ENCODE results near the gene SNX4.

The SNX4 gene

GRCh38 chr3:125402639-125403038 lies 117.4 kb downstream of the SNX4 start:
- no peak for DNase-seq (ENCODE audit: low read depth)

DNA sequence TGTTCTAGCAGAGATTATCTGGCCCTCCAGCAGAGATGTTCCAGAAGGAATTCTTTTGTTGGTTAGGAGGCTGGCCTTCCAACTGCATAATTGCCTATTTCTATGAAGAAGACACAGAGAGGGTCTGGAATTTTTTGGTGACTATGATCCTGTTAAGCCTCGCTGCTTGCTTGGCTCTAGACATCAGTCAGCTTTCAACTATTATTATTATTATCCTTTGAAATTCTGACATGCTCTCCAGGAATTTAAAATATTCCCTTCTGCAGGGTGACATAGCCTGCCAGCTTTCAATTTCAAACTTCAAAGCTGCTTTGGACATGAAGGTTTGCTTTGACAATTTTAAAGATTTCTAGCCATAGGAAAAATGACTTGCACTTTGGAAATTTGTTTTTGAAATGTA lies 118.6 kb downstream of the SNX4 start:
- DNase-seq (ENCODE audit: low read depth), result no peak

GRCh38 chr3:125398952-125399351 lies 121.0 kb downstream of the SNX4 start:
- DNase-seq (ENCODE audit: low read depth), result no peak
